K562 (cell line): Measurements from ENCODE around the gene WDFY2. TPM values are rescaled to one million over a fixed set of nuclear protein-coding genes. Genes with fewer than 3 reads are reported as not detected.

Experiments used
- ATAC-seq: fragments of 200-7000 bp; cut with Tn5 transposase; 3 replicates; pipeline ENCODE4 v1.9.1; 2020; ENCODE audit warnings: moderate library complexity
- BruUV-seq: library from RNA; stranded (reverse); fragments of 400-500 nt; replicated peaks from 2 replicates; lab custom pipeline; 2021; lab: Mats Ljungman, UMichigan
- CTCF ChIA-PET: fragments of 300-600 bp; formaldehyde crosslinking; extraction: SDS; loops from one replicate; lab custom pipeline; 2021; ENCODE audit warnings: low intra/inter-chr PET ratio; lab: Yijun Ruan, JAX
- POLR2A ChIA-PET: fragments of 300-600, 350-650 bp; sonication (Branson Sonifier 250); formaldehyde crosslinking; extraction: SDS; loops from one replicate; lab custom pipeline; 2021; ENCODE audit warnings: antibody characterized with exemption, inconsistent platforms; lab: Yijun Ruan, JAX
- DNase-seq, 4 experiments: peaks; one replicate each; pipeline versions ENCODE4 v3.0.0 to v3.0.0-alpha.2; 2011 to 2018; ENCODE audit warnings: low spot score in 3 of 4, mixed read lengths in 3 of 4; ENCODE audit errors: extremely low read depth in 1 of 4
- FAIRE-seq: peaks from 2 replicates; lab custom pipeline; 2011; peaks lifted over from hg19 to GRCh38; lab: Jason Lieb, UNC
- H2AFZ ChIP-seq: 2 replicates; pipeline ENCODE4 v1.6.0; 2011; ENCODE audit warnings: low read depth, low read length, control low read depth, inconsistent platforms
- H3K27ac ChIP-seq: fragments of 200-600 bp; 3 replicates; pipeline ENCODE4 v1.8.0; 2011; ENCODE audit warnings: low read depth, mild to moderate bottlenecking, control low read depth, inconsistent platforms, low read length, moderate library complexity, mixed read lengths; ENCODE audit errors: extremely low read depth
- H3K27me3 ChIP-seq, 2 experiments: fragments of 300-600 bp in 1 of 2; 2 replicates in 1 of 2; 3 replicates in 1 of 2; pipeline versions ENCODE4 v1.6.0 to v1.8.0; 2011; ENCODE audit warnings: inconsistent platforms in 2 of 2, low read length in 2 of 2, mild to moderate bottlenecking in 1 of 2, mixed read lengths in 1 of 2, moderate library complexity in 1 of 2; ENCODE audit not compliant: control insufficient read depth in 2 of 2, insufficient read depth in 2 of 2
- H3K36me3 ChIP-seq: fragments of 300-600 bp; 3 replicates; pipeline ENCODE4 v1.8.0; 2011; ENCODE audit warnings: mild to moderate bottlenecking, low read length, inconsistent platforms; ENCODE audit not compliant: control insufficient read depth, insufficient read depth
- H3K4me1 ChIP-seq, 2 experiments: fragments of 200-600 bp in 1 of 2; replicated peaks in 1 of 2; 2 replicates in 1 of 2; 3 replicates in 1 of 2; pipeline versions ENCODE4 v1.5.1 to v1.8.0; 2011; ENCODE audit warnings: inconsistent platforms in 2 of 2, low read length in 2 of 2, mild to moderate bottlenecking in 1 of 2, mixed read lengths in 1 of 2, moderate library complexity in 1 of 2; ENCODE audit not compliant: control insufficient read depth in 2 of 2, insufficient read depth in 2 of 2
- H3K4me2 ChIP-seq: 2 replicates; pipeline ENCODE4 v1.6.1; 2011; ENCODE audit warnings: low read length, control low read depth, inconsistent platforms, mixed read lengths; ENCODE audit not compliant: insufficient read depth
- H3K4me3 ChIP-seq: fragments of 200-600 bp; sonication (generic), shearing (Covaris generic); 2 replicates; pipeline ENCODE4 v1.5.1; 2016; ENCODE audit warnings: control low read depth, inconsistent platforms
- H3K79me2 ChIP-seq: fragments of 200-600 bp; 3 replicates; pipeline ENCODE4 v1.8.0; 2011; ENCODE audit warnings: low read length, inconsistent platforms; ENCODE audit not compliant: control insufficient read depth, insufficient read depth
- H3K9ac ChIP-seq, 2 experiments: 2 replicates each; pipeline versions ENCODE4 v1.6.0 to v1.6.1; 2011; ENCODE audit warnings: low read depth in 2 of 2, low read length in 2 of 2, control low read depth in 1 of 2, inconsistent platforms in 1 of 2, mild to moderate bottlenecking in 1 of 2, mixed read lengths in 1 of 2; ENCODE audit not compliant: insufficient read depth in 1 of 2
- H3K9me1 ChIP-seq: one replicate; pipeline ENCODE4 v1.6.0; 2011; ENCODE audit warnings: inconsistent platforms, mild to moderate bottlenecking, low read length, moderate library complexity; ENCODE audit not compliant: control insufficient read depth, insufficient read depth
- H3K9me3 ChIP-seq: replicated peaks from 2 replicates; pipeline ENCODE4 v1.5.1; 2011; ENCODE audit warnings: low read depth, low read length, inconsistent platforms; ENCODE audit not compliant: control insufficient read depth, insufficient read depth
- H4K20me1 ChIP-seq: replicated peaks from 2 replicates; pipeline ENCODE4 v1.6.1; 2011; ENCODE audit warnings: low read length, inconsistent platforms, mixed read lengths; ENCODE audit not compliant: control insufficient read depth, insufficient read depth
- ESRRA ChIP-seq: fragments of 450-650 bp; IDR thresholded peaks from 2 replicates; pipeline ENCODE4 v1.6.1; 2014; ENCODE audit warnings: low read depth, mild to moderate bottlenecking, moderate library complexity, borderline replicate concordance
- FOSL1 ChIP-seq: fragments of 200-800 bp; sonication (Bioruptor generic); conservative IDR thresholded peaks from 2 replicates; pipeline ENCODE4 v1.6.1; 2016; ENCODE audit warnings: missing genetic modification characterization, missing compliant biosample characterization
- HNRNPUL1 ChIP-seq: fragments of 200-400 bp; formaldehyde crosslinking; IDR thresholded peaks from 2 replicates; pipeline ENCODE4 v1.6.1; 2017; ENCODE audit warnings: low read length
- MAFG ChIP-seq: fragments of 450-650 bp; conservative IDR thresholded peaks from 2 replicates; pipeline ENCODE4 v1.6.1; 2016; ENCODE audit warnings: missing genetic modification characterization, missing compliant biosample characterization
- POLR3G ChIP-seq: IDR thresholded peaks from 2 replicates; pipeline ENCODE4 v1.6.1; 2011; ENCODE audit not compliant: insufficient read length, insufficient replicate concordance; ENCODE audit errors: extremely low read depth
- POU5F1 ChIP-seq: fragments of 150-350 bp; IDR thresholded peaks from 2 replicates; pipeline ENCODE4 v1.6.1; 2014; ENCODE audit warnings: borderline replicate concordance, low read length, low read depth, mild to moderate bottlenecking; ENCODE audit not compliant: partially characterized antibody
- PTTG1 ChIP-seq: fragments of 450-650 bp; IDR thresholded peaks from 2 replicates; pipeline ENCODE4 v1.6.1; 2016; ENCODE audit warnings: low read depth, mild to moderate bottlenecking, missing genetic modification characterization, missing compliant biosample characterization
- RERE ChIP-seq: sonication (generic); formaldehyde crosslinking; IDR thresholded peaks from 2 replicates; pipeline ENCODE4 v1.8.0; 2023; ENCODE audit warnings: missing genetic modification reagents, mild to moderate bottlenecking, borderline replicate concordance
- STAG1 ChIP-seq: sonication (generic); formaldehyde crosslinking; IDR thresholded peaks from 2 replicates; pipeline ENCODE4 v1.5.0; 2020; ENCODE audit warnings: missing genetic modification reagents, borderline replicate concordance
- ZNF41 ChIP-seq: fragments of 250-450 bp; sonication (Bioruptor Pico); conservative IDR thresholded peaks from 2 replicates; pipeline ENCODE4 v1.4.0; 2020; ENCODE audit warnings: mild to moderate bottlenecking
- ZNF589 ChIP-seq: fragments of 200-800 bp; sonication (Bioruptor generic); IDR thresholded peaks from 2 replicates; pipeline ENCODE4 v1.6.1; 2016; ENCODE audit warnings: low read depth, missing genetic modification characterization, missing compliant biosample characterization
- WGBS: fragments of 100-300 bp; shearing (Covaris generic); methylation state at CpG from one replicate; pipeline ENCODE4 v1.1.6; 2016; ENCODE audit warnings: low coverage, mixed read lengths; ENCODE audit not compliant: insufficient coverage; ENCODE audit errors: missing lambda C conversion rate; 5-methylcytosine and 5-hydroxymethylcytosine counted together
- in situ Hi-C: fragments of 300-500 bp; cut with MboI; formaldehyde crosslinking; loops from 4 replicates; pipeline ENCODE4 v1.15.0; 2018; ENCODE audit warnings: inconsistent platforms, mixed read lengths
- intact Hi-C: fragments of 100-400 bp; cut with micrococcal nuclease; formaldehyde crosslinking; loops from 2 replicates; pipeline ENCODE4 v1.14.2; 2022
- polyA plus RNA-seq, 8 experiments: library from polyadenylated mRNA; depleted of rRNA in 4 of 8; stranded (reverse) in 5 of 8; unstranded in 3 of 8; fragments of >200 nt; fragmentation: Nextera tagmentation in 2 of 8; fragmentation: Illumina TruSeq in 1 of 8; extraction: Ambion mirVana in 2 of 8; extraction: Trizol in 1 of 8; gene quantifications; 2 replicates each; pipeline versions ENCODE4 v1.2.1 to v1.2.3, GENCODE V29; 2011 to 2014; ENCODE audit warnings: inconsistent platforms in 1 of 8, missing spikeins in 1 of 8
- total RNA-seq, 7 experiments: library from RNA; depleted of rRNA in 6 of 7; stranded (reverse); fragments of >200 nt in 6 of 7; fragmentation: Illumina TruSeq in 2 of 7; extraction: Trizol in 2 of 7; gene quantifications; 2 replicates each; pipeline versions ENCODE4 v1.2.1 to v1.2.3, GENCODE V29; 2011 to 2021; ENCODE audit warnings: low replicate concordance in 1 of 7

Gene WDFY2
- total and polyA plus RNA-seq, 9 of the 15 experiments (the other 6 are each of a cell fraction or from before 2014, with no cell fraction given), result 0.66 to 6.4 (median 4.4) TPM

DNA sequence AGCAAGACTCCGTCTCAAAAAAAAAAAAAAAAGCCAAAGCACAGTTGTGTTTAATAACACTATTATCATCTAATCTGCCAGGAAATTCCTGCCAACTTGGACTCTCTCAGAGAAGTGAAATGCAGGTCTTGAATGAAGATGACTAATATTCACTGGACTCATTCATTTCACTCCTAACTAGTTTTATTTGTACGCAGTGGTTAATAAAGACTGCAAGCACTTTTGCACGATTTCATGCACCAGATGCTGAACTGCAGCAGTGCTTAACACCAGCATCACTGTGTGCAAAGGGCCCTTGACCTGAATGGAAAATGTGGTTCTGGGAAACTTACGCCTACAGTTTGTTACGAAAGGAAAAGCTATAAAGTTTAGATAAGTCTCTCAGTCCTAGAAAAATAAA is 156.4 kb downstream of the WDFY2 start:
- H3K27me3 ChIP-seq, result no peaks in the 10 kb centered on the region
- no peak overlapping the region for H3K4me2 ChIP-seq
- POLR2A ChIA-PET, result interaction anchor here (1.5 kb wide), 1 partner anchor 288 kb away, joined by 3 read pairs; the partner anchor contains the start of gene INTS6
- BruUV-seq, result no TSS peak
- no peaks in the 10 kb centered on the region for H3K9me3 ChIP-seq
- no peak for FAIRE-seq
- no peak overlapping the region for H2AFZ ChIP-seq
- H4K20me1 ChIP-seq, result no peaks in the 10 kb centered on the region
- 75% methylated on average over 2 of the region's 5 CpGs for WGBS
- H3K36me3 ChIP-seq, result peaks cover 5% of the 10 kb centered on the region; the same call in 1 of the 3 replicates
- no peaks in the 10 kb centered on the region for H3K9me1 ChIP-seq
- CTCF ChIA-PET, result no interaction called here
- intact Hi-C loops, result no loop called here
- DNase-seq, result no peak
- TF ChIP-seq RERE (CRISPR knock-in tag) (no peak), ZNF41 (no peak), STAG1 (CRISPR knock-in tag) (no peak), ZNF589 (no peak), HNRNPUL1 (no peak), PTTG1 (tag) (no peak), FOSL1 (tag) (no peak), POLR3G (no peak), ESRRA (no peak), MAFG (tag) (no peak), POU5F1 (no peak)
- H3K4me1 ChIP-seq, result no peaks in the 10 kb centered on the region
- in situ Hi-C loops, result no loop called here
- ATAC-seq, result no peak
- H3K4me3 ChIP-seq, result no peak overlapping the region
- no peak overlapping the region for H3K27ac ChIP-seq
- no peaks in the 10 kb centered on the region for H3K79me2 ChIP-seq
- no peak overlapping the region for H3K9ac ChIP-seq
